Measurements from ENCODE around the gene RFX2. TPM values are rescaled to one million over a fixed set of nuclear protein-coding genes. Genes with fewer than 3 reads are reported as not detected.
"Not testable (repeated sequence)": the region's sequence is repeated elsewhere in the genome, so short reads cannot be mapped to it uniquely, and the experiment has no call there.

The RFX2 gene
- total RNA-seq, 4 donors from 2014 or later = 25.5 to 49.9 (median 32.8) TPM

DNA sequence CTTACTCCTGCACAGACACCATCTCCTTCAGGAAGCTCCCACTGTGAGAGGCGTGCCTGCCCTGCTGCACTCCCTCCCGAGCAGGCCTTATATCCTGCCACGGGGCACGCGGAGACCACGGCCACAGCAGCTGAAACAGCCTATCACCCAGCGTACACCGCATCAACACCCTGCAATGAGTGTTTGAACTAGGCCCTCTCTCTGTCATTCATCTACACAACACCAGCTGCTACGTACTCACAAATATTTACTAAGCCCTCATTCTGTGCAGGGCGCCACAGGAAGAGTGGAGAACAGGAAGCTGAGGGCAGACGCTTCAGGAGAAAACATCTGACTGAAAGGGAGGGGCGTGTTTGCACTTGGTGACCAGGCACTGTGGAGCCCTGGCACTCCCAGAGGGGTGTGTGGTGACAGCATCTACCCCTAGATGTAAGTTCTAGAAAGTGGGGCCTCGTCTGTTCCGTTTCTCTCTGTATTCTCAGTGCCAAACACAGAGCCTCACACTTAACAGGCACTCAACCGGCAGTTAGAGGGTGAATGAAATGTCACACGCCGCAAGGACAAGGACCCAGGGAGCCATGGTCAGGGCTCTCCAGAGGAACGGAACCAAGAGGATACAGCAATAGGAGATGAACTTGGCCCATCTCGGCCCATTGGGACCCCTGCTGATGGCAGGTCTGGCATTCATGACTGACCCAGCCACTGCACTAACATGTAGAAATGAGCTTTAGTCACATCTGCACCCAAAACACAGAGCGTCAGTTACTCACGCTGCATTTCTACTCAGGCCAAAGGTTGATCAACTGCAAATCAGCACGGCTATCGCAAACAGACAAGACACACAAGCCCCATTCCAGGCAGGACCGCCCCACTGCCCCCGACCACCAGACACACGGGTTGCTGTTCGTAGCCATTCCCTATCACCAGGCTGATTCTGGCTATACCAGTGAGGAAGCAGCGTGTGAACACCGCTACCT, 148.0 kb downstream of the RFX2 start:
- Histone ChIP-seq H3K4me3 (peak overlapping the region in 3 of 4 donors; percentile 10 to 29 (median 12)), H3K27me3 (no peaks in the 10 kb centered on the region), H3K4me1 (peaks cover 96 to 100% (median 99%) of the 10 kb centered on the region in 4 donors), H3K36me3 (no peaks in the 10 kb centered on the region), H3K27ac (replicated peaks in 1 of 4) (peak overlapping the region; percentile 79 to 85 (median 84)), H3K9me3 (no peaks in the 10 kb centered on the region)
- 39% methylated on average over 28 of the region's 29 CpGs for WGBS
- no peak for TF ChIP-seq POLR2A (IDR thresholded peaks at IDR 0.05; ENCODE audit: low read depth)
- TF ChIP-seq POLR2AphosphoS5 (IDR thresholded peaks at IDR 0.05) = peak in 1 of 2 donors; percentile 61
- no peak for TF ChIP-seq EP300 (IDR thresholded peaks at IDR 0.05)
- no peak for DNase-seq (ENCODE audit: extremely low spot score)
- intact Hi-C loops (cut with DNase I) = no loop called here

DNA sequence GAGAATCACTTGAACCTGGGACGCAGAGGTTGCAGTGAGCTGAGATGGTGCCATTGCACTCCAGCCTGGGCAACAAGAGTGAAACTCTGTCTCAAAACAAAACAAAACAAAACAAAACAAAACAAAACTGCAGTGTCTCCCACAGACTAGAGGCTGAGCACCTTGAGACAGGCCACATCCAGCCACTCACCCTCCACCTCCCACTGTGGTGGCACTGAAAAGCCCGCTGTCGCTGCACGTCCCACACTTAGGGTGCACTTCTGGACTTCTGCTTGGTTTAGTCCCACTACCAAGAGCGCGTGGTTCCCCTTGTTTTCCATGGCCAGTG, 148.7 kb downstream of the RFX2 start:
- DNase-seq (ENCODE audit: extremely low spot score); intact Hi-C loops (cut with DNase I); H3K36me3 ChIP-seq; H3K9me3 ChIP-seq; H3K27me3 ChIP-seq: not testable (repeated sequence)
- Histone ChIP-seq H3K27ac (replicated peaks in 1 of 4) (peak overlapping the region; percentile 79 to 85 (median 84)), H3K4me1 (peaks cover 96 to 100% (median 99%) of the 10 kb centered on the region in 4 donors), H3K4me3 (peak overlapping the region in 3 of 4 donors; percentile 10 to 29 (median 12))
- WGBS = 73% methylated on average over 2 of the region's 6 CpGs

DNA sequence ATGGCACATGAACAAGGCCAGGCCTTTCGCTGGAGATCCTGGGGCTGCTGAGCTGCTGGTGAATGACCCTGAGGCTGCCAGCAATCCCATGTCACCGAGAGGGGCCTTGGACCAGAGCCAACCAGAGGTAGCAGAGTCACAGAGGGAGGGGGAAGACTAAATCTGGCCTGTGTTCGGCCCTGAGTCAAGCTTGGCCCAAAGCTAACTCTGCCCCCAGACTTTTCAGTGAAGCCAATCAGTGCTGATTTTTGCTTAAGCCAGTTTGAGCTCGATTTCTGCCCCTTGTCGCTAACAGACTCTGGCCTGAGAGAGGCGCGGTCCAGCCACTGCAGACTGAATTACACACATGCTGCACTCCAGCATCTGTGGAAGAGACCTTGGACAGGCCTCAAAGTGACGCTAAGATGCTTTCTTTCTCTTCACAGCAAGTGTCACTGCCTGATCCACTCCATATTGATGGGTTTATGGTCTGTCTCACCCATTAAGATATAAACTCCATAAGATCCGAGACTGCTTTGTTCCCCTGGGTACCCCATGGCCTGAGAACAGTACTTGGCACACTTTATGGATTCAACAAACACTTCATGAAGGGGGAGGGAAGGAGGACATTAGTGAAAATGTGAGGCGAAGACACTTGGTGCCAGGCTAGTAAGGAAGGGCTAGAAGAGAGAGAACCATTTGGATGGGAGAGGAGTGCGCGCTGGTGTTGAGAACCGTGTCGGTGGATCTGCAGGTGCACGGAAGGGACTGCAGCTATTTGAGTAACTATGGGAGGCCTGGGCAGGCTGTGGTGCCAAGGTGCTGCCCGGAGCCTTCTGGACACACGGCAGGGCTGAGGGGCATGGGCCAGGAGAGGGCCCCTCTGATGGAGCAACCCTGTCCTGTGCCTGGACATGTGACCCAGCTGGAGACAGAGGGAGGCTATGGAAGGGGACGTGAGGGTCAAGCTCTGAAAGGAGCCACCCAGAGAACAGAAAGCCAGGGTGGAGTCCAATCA, 150.0 kb downstream of the RFX2 start:
- Histone ChIP-seq H3K4me3 (no peak overlapping the region), H3K9me3 (no peaks in the 10 kb centered on the region), H3K27ac (replicated peaks in 1 of 4) (peak overlapping the region; percentile 79 to 85 (median 84)), H3K4me1 (peaks cover 97 to 100% (median 100%) of the 10 kb centered on the region in 4 donors), H3K36me3 (no peaks in the 10 kb centered on the region), H3K27me3 (no peaks in the 10 kb centered on the region)
- intact Hi-C loops (cut with DNase I) = no loop called here
- no peak for DNase-seq (ENCODE audit: extremely low spot score)
- TF ChIP-seq, protein P1, sequence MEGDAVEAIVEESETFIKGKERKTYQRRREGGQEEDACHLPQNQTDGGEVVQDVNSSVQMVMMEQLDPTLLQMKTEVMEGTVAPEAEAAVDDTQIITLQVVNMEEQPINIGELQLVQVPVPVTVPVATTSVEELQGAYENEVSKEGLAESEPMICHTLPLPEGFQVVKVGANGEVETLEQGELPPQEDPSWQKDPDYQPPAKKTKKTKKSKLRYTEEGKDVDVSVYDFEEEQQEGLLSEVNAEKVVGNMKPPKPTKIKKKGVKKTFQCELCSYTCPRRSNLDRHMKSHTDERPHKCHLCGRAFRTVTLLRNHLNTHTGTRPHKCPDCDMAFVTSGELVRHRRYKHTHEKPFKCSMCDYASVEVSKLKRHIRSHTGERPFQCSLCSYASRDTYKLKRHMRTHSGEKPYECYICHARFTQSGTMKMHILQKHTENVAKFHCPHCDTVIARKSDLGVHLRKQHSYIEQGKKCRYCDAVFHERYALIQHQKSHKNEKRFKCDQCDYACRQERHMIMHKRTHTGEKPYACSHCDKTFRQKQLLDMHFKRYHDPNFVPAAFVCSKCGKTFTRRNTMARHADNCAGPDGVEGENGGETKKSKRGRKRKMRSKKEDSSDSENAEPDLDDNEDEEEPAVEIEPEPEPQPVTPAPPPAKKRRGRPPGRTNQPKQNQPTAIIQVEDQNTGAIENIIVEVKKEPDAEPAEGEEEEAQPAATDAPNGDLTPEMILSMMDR (IDR thresholded peaks at IDR 0.05) = no peak
- peak in 1 of 2 donors; percentile 9 for TF ChIP-seq POLR2AphosphoS5 (IDR thresholded peaks at IDR 0.05)
- 56% methylated on average over 16 of the region's 18 CpGs for WGBS

DNA sequence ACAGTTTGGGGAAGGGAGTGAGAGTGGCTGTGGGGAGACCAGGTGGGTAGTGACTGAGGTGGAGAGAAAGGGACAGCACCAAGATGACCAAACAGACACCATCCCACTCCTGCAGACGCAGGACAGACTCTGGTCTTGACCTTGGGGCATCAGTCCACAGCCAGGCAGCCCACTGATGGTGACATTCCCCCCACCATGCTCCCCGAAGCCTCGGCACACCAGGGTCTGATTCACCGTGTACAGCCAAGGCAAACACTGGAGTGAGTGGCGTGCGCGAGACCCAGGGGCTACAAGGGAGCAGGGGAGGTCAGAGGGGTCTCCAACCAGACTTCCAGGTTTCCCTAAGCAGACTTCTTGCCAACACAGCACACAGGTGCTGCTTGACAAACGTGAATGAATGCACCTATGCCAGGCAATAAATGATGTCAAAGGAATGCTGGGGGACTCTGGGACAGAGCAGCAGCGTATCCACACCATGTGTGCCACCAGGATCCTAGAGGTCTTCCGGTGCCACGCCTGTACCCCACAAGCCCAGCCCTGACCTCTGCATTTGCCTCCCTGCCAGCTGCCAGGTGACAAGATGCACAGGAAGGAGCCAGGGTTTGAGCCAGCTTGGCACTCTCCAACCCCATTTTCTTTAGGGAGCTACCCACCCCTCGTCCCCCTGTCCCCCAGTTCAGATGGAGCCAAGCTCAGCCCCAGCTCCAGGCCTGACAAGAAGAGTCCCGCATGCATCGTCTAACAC, 150.9 kb downstream of the RFX2 start:
- 86% methylated on average over 7 of the region's 14 CpGs for WGBS
- Histone ChIP-seq H3K27ac (replicated peaks in 1 of 4) (peak overlapping the region; percentile 79 to 85 (median 84)), H3K4me1 (peaks cover 96 to 100% (median 100%) of the 10 kb centered on the region in 4 donors), H3K9me3 (no peaks in the 10 kb centered on the region), H3K27me3 (no peaks in the 10 kb centered on the region), H3K4me3 (no peak overlapping the region), H3K36me3 (no peaks in the 10 kb centered on the region)
- DNase-seq (ENCODE audit: extremely low spot score) = no peak
- intact Hi-C loops (cut with DNase I) = no loop called here
- no peak for TF ChIP-seq POLR2A (IDR thresholded peaks at IDR 0.05; ENCODE audit: low read depth)
- TF ChIP-seq, protein P1 (IDR thresholded peaks at IDR 0.05) = no peak
- TF ChIP-seq POLR2AphosphoS5 (IDR thresholded peaks at IDR 0.05) = no peak
- no peak for TF ChIP-seq EP300 (IDR thresholded peaks at IDR 0.05)

DNA sequence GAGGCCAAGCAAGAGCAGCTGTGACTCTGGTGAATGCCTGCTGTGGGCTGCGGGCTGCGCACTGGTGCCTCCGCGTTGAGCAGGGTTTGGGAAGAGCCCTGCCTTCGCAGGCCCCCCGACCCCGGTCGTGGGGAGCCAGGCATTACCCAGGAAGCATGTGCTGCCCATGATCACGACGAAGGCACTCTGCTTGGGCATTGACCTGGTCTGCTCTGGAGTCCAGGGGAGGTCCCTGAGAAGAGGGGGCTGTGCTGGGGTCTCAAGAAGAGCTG, 151.5 kb downstream of the RFX2 start:
- no peak for DNase-seq (ENCODE audit: extremely low spot score)
- Histone ChIP-seq H3K9me3 (no peaks in the 10 kb centered on the region), H3K36me3 (no peaks in the 10 kb centered on the region), H3K27me3 (no peaks in the 10 kb centered on the region), H3K4me3 (no peak overlapping the region), H3K27ac (replicated peaks in 1 of 4) (peak overlapping the region; percentile 79 to 85 (median 84)), H3K4me1 (peaks cover 96 to 100% (median 100%) of the 10 kb centered on the region in 4 donors)
- 78% methylated on average over 8 of the region's 10 CpGs for WGBS
- TF ChIP-seq POLR2AphosphoS5 (IDR thresholded peaks at IDR 0.05) = no peak
- intact Hi-C loops (cut with DNase I) = no loop called here
